HepG2 (cell line): ENCODE data around the gene ERCC2.
"Not testable (repeated sequence)": the region's sequence is repeated elsewhere in the genome, so short reads cannot be mapped to it uniquely, and the experiment has no call there.

Experiments
- CTCF ChIP-seq: sonication (generic); formaldehyde crosslinking; IDR thresholded peaks from 2 replicates; pipeline ENCODE4 v1.5.0; 2020; ENCODE audit warnings: mild to moderate bottlenecking, missing genetic modification reagents, moderate library complexity
- ETV6 ChIP-seq: sonication (generic); formaldehyde crosslinking; conservative IDR thresholded peaks from 2 replicates; pipeline ENCODE4 v1.4.0; 2020; ENCODE audit warnings: missing genetic modification reagents
- HOXA7 ChIP-seq: sonication (generic); formaldehyde crosslinking; IDR thresholded peaks from 2 replicates; pipeline ENCODE4 v1.8.1; 2022; ENCODE audit warnings: mild to moderate bottlenecking, missing genetic modification reagents, moderate library complexity
- KDM1A ChIP-seq: IDR thresholded peaks from 2 replicates; pipeline ENCODE4 v1.6.1; 2016; ENCODE audit warnings: missing compliant biosample characterization
- MAFK ChIP-seq, 2 experiments: IDR thresholded peaks in 1 of 2; conservative IDR thresholded peaks in 1 of 2; 2 replicates each; pipeline ENCODE4 v1.6.1; 2011; ENCODE audit warnings: improper control_type of control experiment in 2 of 2, low read length in 2 of 2
- RAD21 ChIP-seq: fragments of 450-650 bp; formaldehyde crosslinking; IDR thresholded peaks from 2 replicates; pipeline ENCODE4 v1.5.0; 2020; ENCODE audit warnings: mild to moderate bottlenecking
- SMARCC2 ChIP-seq: fragments of 450-650 bp; IDR thresholded peaks from 2 replicates; pipeline ENCODE4 v1.6.1; 2017; ENCODE audit warnings: antibody characterized with exemption, mild to moderate bottlenecking
- TARDBP ChIP-seq: sonication (generic); formaldehyde crosslinking; IDR thresholded peaks from 2 replicates; pipeline ENCODE4 v1.8.0; 2022; ENCODE audit warnings: mild to moderate bottlenecking, missing genetic modification reagents
- ZMYM2 ChIP-seq: sonication (generic); formaldehyde crosslinking; IDR thresholded peaks from 2 replicates; pipeline ENCODE4 v1.8.0; 2022; ENCODE audit warnings: mild to moderate bottlenecking, missing genetic modification reagents

GRCh38 chr19:45312285-45312684 lies 58.1 kb downstream of the ERCC2 start:
- TF ChIP-seq ETV6 (CRISPR knock-in tag); ZMYM2 (CRISPR knock-in tag); KDM1A (CRISPR knock-in tag); MAFK (conservative IDR thresholded peaks at IDR 0.05 in 1 of 2, IDR thresholded peaks at IDR 0.05 in 1 of 2; ENCODE audit: low read length in 2 of 2); RAD21 (CRISPR knock-in tag); TARDBP (CRISPR knock-in tag); SMARCC2; HOXA7 (CRISPR knock-in tag); CTCF: not testable (repeated sequence)
